Thymus (tissue), 11 donors: Measurements from ENCODE around the gene PLCXD1. TPM values are rescaled to one million over a fixed set of nuclear protein-coding genes. Genes with fewer than 3 reads are reported as not detected.
"Not testable (repeated sequence)": the region's sequence is repeated elsewhere in the genome, so short reads cannot be mapped to it uniquely, and the experiment has no call there.

Source experiments
- DNase-seq, 9 donors: peaks; one replicate each; pipeline ENCODE4 v3.0.0-alpha.2; 2013; ENCODE audit warnings: low spot score in 9 of 9, low read depth in 6 of 9, missing footprints in 1 of 9
- H3K27ac ChIP-seq, 2 donors: one replicate each; pipeline ENCODE4 v1.5.1; 2013; ENCODE audit warnings: control low read depth in 1 of 2, low read depth in 1 of 2, low read length in 1 of 2, mild to moderate bottlenecking in 1 of 2, moderate library complexity in 1 of 2
- H3K27me3 ChIP-seq, 2 donors: one replicate each; pipeline ENCODE4 v1.5.1; 2013; ENCODE audit warnings: low read length in 1 of 2; ENCODE audit not compliant: control insufficient read depth in 2 of 2, insufficient read depth in 1 of 2
- H3K36me3 ChIP-seq, 2 donors: one replicate each; pipeline ENCODE4 v1.5.1; 2013; ENCODE audit warnings: low read length in 1 of 2, mild to moderate bottlenecking in 1 of 2, moderate library complexity in 1 of 2; ENCODE audit not compliant: control insufficient read depth in 2 of 2, insufficient read depth in 2 of 2
- H3K4me1 ChIP-seq, 2 donors: one replicate each; pipeline ENCODE4 v1.5.1; 2013; ENCODE audit warnings: low read length in 2 of 2; ENCODE audit not compliant: control insufficient read depth in 2 of 2, insufficient read depth in 2 of 2
- H3K4me3 ChIP-seq, 2 donors: one replicate each; pipeline ENCODE4 v1.5.1; 2013; ENCODE audit warnings: low read length in 2 of 2, control low read depth in 1 of 2, mild to moderate bottlenecking in 1 of 2
- H3K9me3 ChIP-seq, 2 donors: one replicate each; pipeline ENCODE4 v1.5.1; 2013; ENCODE audit warnings: low read length in 1 of 2, mild to moderate bottlenecking in 1 of 2; ENCODE audit not compliant: control insufficient read depth in 2 of 2, insufficient read depth in 1 of 2
- WGBS: extraction: QIAGEN DNeasy Blood & Tissue Kit; methylation state at CpG from one replicate; pipeline ENCODE4 v1.1.7; 2013; 5-methylcytosine and 5-hydroxymethylcytosine counted together
- polyA plus RNA-seq: library from polyadenylated mRNA; stranded (reverse); fragments of 200-250 nt; gene quantifications from one replicate; pipeline ENCODE4 v1.2.3, GENCODE V29; 2013
- total RNA-seq: library from RNA; stranded (reverse); fragments of 120-200 nt; gene quantifications from one replicate; pipeline ENCODE4 v1.2.4, GENCODE V29; 2013
- donor health status: healthy.

Gene PLCXD1
- total and polyA plus RNA-seq, 2 donors: 11.7 to 15.4 TPM

GRCh38 chrX:300334-300733, 19.2 kb downstream of the PLCXD1 start:
- peaks cover 21 to 52% of the 10 kb centered on the region in 2 donors for H3K36me3 ChIP-seq

DNA sequence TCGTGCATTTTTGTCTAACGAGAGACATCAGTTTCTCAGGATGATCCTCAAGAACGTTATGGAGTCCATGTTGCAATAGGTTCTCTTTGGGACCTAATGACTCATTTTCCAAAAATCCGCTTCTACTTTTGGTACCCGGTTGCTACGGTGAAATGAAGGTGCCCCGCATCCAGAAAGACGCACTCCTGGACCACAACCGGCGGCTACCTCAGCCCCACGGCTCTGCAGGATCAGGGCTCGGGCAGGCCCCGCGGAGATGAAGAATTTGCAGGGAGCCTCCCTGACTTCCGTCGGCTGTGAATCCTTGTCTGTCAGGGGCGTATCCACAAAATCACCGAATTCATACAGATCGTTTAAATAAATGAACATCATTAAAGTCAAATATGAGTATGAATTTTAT, 21.8 kb downstream of the PLCXD1 start:
- 95% methylated on average over 19 of the region's 19 CpGs for WGBS
- peaks cover 31 to 61% of the 10 kb centered on the region in 2 donors for H3K36me3 ChIP-seq
- H3K4me3 ChIP-seq: no peak overlapping the region
- H3K9me3 ChIP-seq: no peaks in the 10 kb centered on the region
- H3K27ac ChIP-seq: no peak overlapping the region
- DNase-seq: no peak
- no peaks in the 10 kb centered on the region for H3K4me1 ChIP-seq
- H3K27me3 ChIP-seq: no peaks in the 10 kb centered on the region

More at GRCh38 chrX:300334-300733, 19.2 kb downstream of the PLCXD1 start:
- no peak for DNase-seq
- Histone ChIP-seq H3K27ac (no peak overlapping the region), H3K4me1 (no peaks in the 10 kb centered on the region), H3K9me3 (no peaks in the 10 kb centered on the region), H3K4me3 (no peak overlapping the region), H3K27me3 (no peaks in the 10 kb centered on the region)
- 98% methylated on average over 8 of the region's 8 CpGs for WGBS

DNA sequence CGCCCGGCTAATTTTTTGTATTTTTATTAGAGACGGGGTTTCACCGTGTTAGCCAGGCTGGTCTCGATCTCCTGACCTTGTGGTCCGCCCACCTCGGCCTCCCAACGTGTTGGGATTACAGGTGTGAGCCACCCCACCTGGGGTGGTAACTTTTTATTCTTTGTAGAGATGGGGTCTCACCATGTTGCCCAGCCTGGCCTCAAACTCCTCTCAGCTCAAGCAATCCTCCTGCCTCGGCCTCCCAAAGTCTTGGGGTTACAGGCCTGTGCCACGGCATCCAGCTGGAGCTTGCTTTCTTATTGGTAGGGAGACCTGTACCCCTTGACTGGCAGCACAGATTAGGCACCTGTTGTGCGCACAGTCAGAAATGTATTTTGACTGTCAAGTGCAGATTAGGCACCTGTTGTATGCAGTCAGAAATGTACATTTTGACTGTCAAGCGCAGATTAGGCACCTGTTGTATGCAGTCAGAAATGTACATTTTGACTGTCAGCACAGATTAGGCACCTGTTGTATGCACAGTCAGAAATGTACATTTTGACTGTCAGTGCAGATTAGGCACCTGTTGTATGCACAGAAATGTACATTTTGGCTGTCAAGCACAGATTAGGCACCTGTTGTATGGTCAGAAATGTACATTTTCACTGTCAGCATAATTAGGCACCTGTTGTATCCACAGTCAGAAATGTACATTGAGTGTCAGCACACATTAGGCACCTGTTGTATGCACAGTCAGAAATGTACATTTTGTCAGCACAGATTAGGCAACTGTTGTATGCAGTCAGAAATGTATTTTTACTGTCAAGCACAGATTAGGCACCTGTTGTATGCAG, 24.8 kb downstream of the PLCXD1 start:
- WGBS: 98% methylated on average over 12 of the region's 12 CpGs
- not testable (repeated sequence) for H3K9me3 ChIP-seq, H3K27ac ChIP-seq, H3K4me3 ChIP-seq, DNase-seq, H3K27me3 ChIP-seq, H3K4me1 ChIP-seq
- peaks cover 37 to 61% of the 10 kb centered on the region in 2 donors for H3K36me3 ChIP-seq

DNA sequence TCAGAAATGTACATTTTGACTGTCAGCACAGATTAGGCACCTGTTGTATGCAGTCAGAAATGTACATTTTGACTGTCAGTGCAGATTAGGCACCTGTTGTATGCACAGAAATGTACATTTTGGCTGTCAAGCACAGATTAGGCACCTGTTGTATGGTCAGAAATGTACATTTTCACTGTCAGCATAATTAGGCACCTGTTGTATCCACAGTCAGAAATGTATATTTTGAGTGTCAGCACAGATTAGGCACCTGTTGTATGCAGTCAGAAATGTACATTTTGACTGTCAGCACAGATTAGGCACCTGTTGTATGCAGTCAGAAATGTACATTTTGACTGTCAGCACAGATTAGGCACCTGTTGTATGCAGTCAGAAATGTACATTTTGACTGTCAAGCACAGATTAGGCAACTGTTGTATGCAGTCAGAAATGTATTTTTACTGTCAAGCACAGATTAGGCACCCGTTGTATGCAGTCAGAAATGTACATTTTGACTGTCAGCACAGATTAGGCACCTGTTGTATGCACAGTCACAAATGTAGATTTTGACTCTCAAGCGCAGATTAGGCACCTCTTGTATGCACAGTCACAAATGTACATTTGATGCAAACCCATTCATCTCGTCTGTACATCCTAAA, 25.6 kb downstream of the PLCXD1 start:
- not testable (repeated sequence) for H3K9me3 ChIP-seq

GRCh38 chrX:307261-308111, 26.3 kb downstream of the PLCXD1 start:
- Histone ChIP-seq H3K27ac (no peak overlapping the region), H3K9me3 (no peaks in the 10 kb centered on the region), H3K27me3 (no peaks in the 10 kb centered on the region), H3K4me3 (no peak overlapping the region), H3K4me1 (no peaks in the 10 kb centered on the region), H3K36me3 (peaks cover 51 to 64% of the 10 kb centered on the region in 2 donors)
- 98% methylated on average over 58 of the region's 58 CpGs for WGBS
- DNase-seq: no peak

More for the DNA sequence above, 25.6 kb downstream of the PLCXD1 start:
- H3K4me1 ChIP-seq, DNase-seq, H3K27ac ChIP-seq, H3K4me3 ChIP-seq, H3K27me3 ChIP-seq: not testable (repeated sequence)
- H3K36me3 ChIP-seq: peaks cover 44 to 64% of the 10 kb centered on the region in 2 donors
- WGBS: over 99% methylated on average over 3 of the region's 3 CpGs

DNA sequence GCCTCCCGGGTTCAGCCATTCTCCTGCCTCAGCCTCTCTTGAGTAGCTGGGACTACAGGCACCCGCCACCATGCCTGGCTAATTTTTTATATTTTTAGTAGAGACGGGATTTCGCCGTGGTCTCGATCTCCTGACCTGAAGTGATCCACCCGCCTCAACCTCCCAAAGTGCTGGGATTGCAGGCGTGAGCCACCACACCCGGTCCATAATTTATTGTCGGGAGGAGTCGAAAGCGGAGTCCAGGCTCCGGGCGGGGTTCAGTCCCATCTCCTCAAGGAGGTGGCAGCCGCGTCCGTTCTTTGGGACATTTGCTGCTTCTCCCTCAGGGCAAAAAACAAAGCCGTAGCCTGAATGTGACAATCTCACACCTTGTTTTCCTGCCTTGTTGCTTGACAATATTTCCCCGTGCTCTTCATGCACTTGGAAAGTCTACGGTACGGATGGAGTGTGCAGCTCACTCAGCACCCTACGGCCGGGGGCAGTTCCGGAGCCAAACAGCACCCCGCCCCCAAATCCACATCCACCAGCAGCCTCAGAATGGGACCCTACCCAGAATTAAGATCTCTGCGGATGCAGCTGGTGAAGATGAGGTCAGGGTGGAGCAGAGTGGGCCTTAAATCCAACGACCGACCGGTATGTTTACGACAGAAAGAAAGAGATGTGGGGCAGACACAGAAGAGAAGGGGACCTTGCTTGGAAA, 27.8 kb downstream of the PLCXD1 start:
- Histone ChIP-seq H3K27ac (no peak overlapping the region), H3K4me3 (no peak overlapping the region), H3K27me3 (no peaks in the 10 kb centered on the region), H3K36me3 (peaks cover 64 to 70% of the 10 kb centered on the region in 2 donors), H3K4me1 (no peaks in the 10 kb centered on the region), H3K9me3 (no peaks in the 10 kb centered on the region)
- DNase-seq: no peak
- WGBS: 96% methylated on average over 30 of the region's 30 CpGs

DNA sequence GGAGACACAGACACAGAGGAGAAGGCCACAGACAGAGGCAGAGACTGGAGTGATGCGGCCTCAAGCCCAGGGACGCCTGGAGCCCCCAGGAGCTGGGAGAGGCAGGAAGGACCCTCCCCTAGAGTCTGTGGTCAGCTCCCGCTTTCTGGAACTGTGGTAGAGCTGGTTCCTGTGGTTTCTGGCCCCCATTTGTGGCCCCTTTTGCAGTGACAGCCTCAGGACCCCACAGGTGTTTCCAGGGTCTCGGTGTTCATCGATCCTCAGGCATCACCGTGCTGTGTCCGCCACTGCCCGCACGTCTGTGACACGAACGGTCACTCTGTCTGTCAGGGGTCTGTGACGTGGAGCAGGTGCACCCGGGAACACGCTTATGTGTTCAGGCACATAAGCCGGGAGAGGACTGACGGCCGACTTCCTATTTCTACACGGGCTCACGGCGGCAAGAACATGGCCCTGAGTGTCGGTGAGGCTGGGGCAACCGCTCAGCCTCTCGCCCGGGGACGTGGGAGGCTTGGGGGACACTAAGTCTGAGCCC, 29.5 kb downstream of the PLCXD1 start:
- no peak for DNase-seq
- H3K4me3 ChIP-seq: no peak overlapping the region
- no peaks in the 10 kb centered on the region for H3K4me1 ChIP-seq
- H3K27me3 ChIP-seq: no peaks in the 10 kb centered on the region
- peaks cover 0 to 3% of the 10 kb centered on the region in 2 donors for H3K9me3 ChIP-seq
- H3K27ac ChIP-seq: no peak overlapping the region
- 93% methylated on average over 25 of the region's 25 CpGs for WGBS
- peaks cover 67 to 75% of the 10 kb centered on the region in 2 donors for H3K36me3 ChIP-seq
